GM18517 (cell line): ENCODE data around the gene ACTR3C.
"Not testable (repeated sequence)": the region's sequence is repeated elsewhere in the genome, so short reads cannot be mapped to it uniquely, and the experiment has no call there.

Experiments
- ATAC-seq: cut with Tn5 transposase; IDR thresholded peaks from one replicate; pipeline ENCODE4 v1.9.1; 2021; ENCODE audit warnings: mild to moderate bottlenecking, moderate library complexity; ENCODE audit not compliant: unreplicated experiment

The ACTR3C gene

DNA sequence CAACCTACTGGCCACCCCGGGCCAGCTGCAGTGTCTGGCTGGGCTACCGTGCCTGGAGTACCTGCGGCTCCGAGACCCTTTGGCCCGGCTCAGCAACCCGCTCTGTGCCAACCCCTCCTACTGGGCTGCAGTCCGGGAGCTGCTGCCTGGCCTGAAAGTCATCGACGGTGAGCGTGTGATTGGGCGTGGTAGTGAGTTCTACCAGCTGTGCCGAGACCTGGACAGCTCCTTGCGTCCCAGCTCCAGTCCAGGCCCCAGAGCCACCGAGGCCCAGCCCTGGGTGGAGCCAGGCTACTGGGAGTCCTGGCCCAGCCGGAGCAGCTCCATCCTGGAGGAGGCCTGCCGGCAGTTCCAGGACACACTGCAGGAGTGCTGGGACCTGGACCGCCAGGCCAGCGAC lies 13.8 kb upstream of the ACTR3C start:
- no peak for ATAC-seq

DNA sequence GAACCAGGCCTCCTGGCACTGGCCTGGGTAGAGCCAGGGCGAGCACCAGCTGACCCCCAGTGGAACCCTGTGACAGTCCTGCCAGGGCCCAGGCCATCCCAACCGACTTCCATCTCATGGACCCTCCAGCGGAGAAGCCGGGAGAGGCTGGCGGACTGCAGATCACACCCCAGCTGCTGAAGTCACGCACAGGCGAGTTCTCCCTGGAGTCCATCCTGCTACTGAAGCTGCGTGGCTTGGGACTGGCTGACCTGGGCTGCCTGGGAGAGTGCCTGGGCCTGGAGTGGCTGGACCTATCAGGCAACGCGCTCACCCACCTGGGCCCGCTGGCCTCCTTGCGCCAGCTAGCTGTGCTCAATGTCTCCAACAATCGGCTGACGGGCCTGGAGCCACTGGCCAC lies 13.4 kb upstream of the ACTR3C start:
- no peak for ATAC-seq

- no peak for ATAC-seq
These were observed 12.4 kb upstream of the ACTR3C start for GRCh38 chr7:150335774-150336112.

DNA sequence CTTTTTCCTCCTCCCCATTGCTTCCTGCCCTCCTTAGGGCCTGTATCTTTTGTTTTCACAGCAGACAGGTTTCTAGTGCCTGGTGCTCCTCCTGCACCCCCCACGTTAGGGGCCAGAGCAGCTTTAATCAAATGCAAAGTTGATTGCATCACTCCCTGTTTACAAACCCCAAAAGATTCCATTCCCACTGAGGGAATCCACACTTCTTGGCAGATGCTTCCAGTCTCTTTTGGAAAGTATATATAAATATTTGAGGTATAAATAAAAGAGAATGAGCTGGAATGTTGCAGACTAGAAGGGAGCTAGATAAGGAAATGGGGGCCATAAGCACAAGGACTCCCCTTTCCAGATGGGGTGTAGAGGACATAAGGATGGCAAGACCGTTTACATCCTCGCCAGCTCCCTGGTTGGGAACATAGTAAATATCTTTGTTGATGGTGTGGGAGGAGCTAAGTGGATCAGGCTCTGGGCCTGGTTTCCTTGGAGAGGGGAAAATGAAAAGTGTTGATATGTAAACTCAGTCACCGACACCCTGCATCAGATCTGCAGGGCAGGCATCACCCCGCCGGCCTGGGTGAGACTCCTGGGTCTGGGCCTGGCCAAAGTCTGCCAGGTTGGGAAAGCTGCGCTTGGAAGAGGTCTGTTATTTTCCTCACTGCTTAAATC lies 11.9 kb upstream of the ACTR3C start:
- no peak for ATAC-seq

DNA sequence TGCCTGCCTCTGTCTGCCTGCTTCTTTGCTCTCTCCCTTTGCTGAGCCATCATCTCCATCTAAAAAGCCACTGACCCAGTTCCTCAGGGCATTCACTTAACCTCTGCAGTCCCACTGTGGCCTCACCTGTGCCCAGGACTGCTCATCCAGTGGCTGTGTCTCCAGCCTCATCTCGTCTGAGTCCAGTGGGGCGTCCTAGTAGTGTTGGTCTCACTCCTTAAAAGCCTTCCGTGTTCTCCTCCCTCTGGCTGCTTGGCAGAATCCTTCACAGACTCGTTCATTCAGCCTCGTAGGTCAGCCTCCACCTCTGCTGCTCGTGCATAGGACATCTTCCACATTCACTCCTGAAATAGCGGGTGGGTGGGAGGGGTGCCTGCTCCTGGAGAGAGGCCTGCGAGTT lies 10.8 kb upstream of the ACTR3C start:
- ATAC-seq, result no peak

- no peak for ATAC-seq
These were observed 10.3 kb upstream of the ACTR3C start for GRCh38 chr7:150333659-150334058.

DNA sequence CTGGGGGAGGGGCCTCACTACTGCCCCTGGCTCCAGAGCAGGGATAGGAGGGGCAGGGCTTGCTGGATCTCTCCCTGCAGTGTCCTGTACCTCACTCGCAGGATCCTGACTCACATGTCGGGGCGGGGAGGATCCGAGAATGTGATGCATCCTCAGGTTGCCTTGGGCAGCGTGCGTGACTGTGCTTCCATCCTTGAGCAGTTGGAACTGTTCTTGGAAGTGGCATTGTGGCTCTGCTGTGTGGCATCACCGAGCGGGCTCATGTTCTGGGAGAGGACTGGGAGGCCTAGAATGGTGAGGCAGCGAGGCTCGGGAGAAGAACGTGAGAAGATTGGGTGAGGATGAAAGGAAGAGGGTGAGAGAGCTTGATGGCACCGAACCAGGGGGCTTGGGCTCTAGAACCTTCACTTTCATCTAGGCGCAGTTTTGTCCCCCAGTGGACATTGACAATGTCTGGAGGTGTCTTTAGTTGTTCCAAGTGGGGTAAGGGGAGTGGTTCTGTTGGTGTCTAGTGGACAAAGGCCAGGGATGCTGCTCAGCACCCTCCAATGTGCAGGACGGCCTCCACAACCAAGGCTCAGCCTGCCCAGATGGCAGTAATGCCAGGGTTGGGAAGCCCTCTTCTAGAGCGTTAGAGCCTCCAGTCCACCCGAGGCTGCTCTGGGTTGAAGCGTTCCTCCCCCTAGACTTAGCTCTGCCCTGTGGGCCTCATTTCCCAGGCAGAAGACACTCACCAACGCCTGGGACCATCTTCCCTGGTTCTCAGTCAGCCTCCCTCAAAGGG lies 9.7 kb upstream of the ACTR3C start:
- ATAC-seq, result no peak

DNA sequence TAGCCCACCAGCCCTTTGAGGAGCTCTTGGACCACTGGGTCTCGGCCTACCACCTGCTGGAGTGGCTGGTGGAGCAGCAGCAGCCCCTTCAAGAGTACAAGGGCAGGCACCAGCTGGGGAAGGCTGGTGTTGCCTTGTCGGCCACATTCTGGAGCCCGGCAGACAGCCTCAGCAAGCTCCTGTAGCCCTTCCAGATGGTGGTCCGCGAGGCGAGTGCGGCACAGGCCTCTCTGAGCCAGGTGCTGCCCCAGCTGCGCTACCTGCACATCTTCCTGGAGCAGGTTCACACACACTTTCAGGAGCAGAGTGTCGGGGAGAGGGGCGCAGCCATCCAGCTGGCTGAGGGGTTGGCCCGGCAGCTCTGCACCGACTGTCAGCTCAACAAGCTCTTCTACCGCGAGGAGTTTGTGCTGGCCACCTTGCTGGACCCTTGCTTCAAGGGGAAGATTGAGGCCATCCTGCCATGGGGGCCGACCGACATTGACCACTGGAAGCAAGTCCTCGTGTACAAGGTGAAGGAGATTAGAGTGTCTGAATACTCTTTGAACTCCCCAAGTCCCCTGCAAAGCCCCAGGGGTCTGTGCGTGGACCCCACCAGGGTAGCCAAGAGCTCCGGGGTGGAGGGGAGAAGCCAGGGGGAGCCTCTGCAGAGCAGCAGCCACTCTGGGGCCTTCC lies 7.0 kb upstream of the ACTR3C start:
- no peak for ATAC-seq

- ATAC-seq, result no peak
These were observed 6.2 kb upstream of the ACTR3C start for GRCh38 chr7:150329331-150330120.

- ATAC-seq, result no peak
These were observed 4.0 kb upstream of the ACTR3C start for GRCh38 chr7:150327308-150327707.

- ATAC-seq, result no peak
These were observed 3.4 kb upstream of the ACTR3C start for GRCh38 chr7:150326657-150327268.

- ATAC-seq, result no peak
These were observed 2.6 kb upstream of the ACTR3C start for GRCh38 chr7:150325901-150326300.

- no peak for ATAC-seq
These were observed 1.8 kb upstream of the ACTR3C start for GRCh38 chr7:150325110-150325611.

DNA sequence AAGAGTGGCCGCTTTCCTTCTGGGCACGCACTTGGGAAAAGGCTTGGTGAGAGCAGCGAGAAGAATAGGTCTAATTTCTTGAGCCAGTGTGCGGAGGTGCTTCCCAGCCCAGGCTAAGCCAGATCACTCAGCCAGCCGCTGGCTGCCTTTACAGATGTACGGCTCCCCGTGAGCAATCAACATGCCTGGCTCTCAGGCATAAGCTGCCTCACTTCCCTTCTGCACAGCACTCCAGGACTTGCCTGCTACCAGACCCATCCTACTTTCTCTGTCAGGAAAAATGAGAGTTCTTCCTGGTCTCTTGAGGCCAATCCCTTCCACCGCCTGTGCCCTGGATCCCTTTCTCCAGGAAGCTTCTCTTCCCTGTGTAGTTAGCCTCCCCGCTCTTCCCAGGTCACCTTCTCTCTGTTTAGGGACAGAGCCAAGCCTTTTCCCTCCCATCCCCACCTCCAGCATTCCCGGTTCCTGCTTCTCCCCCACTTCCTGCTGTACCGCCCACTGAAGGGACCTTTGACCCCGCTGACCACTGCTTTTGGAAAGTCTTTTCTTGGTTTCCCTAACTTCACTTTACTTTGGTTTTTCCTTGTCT lies 1.1 kb upstream of the ACTR3C start:
- no peak for ATAC-seq

DNA sequence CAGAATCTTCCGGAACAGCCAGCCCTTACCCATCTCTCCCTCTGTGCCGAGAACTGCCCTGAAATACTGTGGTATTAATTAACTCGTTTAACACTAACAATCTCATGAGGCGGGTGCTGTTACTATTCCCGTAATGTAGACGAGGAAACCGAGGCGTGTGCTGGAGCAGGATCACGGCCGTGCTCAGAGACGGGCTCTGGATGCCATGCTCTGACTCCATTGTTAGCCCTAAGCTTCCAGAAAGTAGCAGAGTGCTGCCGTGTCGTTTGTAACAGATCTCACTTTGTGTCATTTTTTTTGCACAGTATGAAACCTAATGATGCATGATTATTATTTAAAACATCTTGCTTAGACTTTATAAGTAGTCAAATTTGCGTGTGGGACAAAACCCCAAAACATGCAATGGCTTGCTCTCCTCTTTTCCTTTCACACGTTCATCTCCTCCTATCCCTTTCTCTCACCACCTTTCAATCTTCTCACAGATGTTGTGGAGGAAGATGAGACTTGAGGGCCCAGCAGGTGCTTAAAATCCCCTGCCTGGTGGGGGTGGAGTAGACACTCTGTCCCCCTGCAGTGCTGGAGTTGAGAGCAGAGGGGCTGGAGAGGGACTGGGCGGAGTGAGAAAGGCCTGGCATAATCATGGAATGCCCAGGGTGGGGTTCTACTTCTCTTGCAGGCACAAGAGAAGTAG lies 482 bp upstream of the ACTR3C start:
- peak; percentile 4 for ATAC-seq

- ATAC-seq, result peak; percentile 40
These were observed 1.1 kb downstream of the ACTR3C start for GRCh38 chr7:150322114-150322832.

- ATAC-seq, result no peak
These were observed 1.6 kb downstream of the ACTR3C start for GRCh38 chr7:150321788-150322113.

DNA sequence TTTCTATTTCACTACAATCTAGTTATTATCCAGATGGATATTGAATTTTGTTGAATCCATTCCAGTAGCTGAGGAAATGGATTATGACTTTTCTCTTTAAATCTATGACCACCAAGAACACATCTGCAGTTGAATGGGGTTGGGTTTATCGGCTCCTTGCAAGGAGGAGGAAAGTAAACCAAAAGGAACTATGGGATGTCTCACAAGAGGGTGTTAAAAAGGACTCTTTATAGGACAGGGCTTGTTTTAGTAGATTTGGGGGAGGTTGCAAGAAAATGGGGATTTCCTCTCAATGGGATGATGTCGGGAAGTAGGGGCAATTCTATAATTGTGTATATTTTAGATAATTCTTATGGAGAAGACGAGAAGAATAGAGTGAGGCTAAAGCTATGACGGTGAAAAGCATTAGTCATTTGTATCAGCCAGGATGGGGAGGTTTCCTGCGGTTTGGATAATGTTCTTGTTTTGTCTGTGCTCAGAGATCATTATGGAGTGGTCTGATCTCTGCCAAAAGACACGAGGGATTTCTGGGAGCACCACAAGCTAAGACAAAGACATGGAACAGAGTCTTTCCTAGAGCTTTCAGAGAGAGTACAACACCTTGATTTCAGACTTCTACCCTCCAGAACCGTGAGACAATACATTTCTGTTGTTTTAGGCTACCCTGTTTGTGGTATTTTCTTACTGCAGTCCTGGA lies 5.4 kb downstream of the ACTR3C start:
- no peak for ATAC-seq

DNA sequence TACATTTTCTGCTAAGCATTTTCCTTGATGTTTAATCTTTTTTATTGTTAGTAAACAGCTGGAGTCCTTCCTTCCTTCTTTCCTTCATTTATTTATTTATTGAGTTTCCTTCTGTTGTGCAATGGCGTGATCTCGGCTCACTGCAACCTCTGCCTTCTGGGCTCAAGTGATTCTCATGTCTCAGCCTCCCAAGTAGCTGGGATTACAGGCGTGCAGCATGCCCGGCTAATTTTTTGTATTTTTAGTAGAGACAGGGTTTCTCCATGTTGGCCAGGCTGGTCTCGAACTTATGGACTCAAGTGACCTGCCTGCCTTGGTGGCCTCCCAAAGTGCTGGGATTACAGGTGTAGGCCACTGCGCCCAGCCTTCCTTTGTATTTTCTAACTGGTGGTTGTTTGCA lies 6.4 kb downstream of the ACTR3C start:
- not testable (repeated sequence) for ATAC-seq
